ENCODE data around the gene LPP. TPM values are rescaled to one million over a fixed set of nuclear protein-coding genes. Genes with fewer than 3 reads are reported as not detected.

The LPP gene
- total RNA-seq, 1 experiment from 2014 or later = 120 TPM

GRCh38 chr3:188641076-188641475 is 487.1 kb downstream of the LPP start:
- Histone ChIP-seq H3K9me3 (no peaks in the 10 kb centered on the region), H3K36me3 (ENCODE audit: control insufficient read depth, insufficient read depth, low read length) (no peaks in the 10 kb centered on the region), H3K27me3 (replicated peaks; ENCODE audit: control insufficient read depth, insufficient read depth, low read length) (no peaks in the 10 kb centered on the region), H3K4me3 (ENCODE audit: low read depth, low read length) (no peak overlapping the region), H3K4me1 (no peaks in the 10 kb centered on the region)
- H3K36me3 Mint-ChIP-seq (ENCODE audit: insufficient read depth, unreplicated experiment) = peaks cover 8% of the 10 kb centered on the region
- H3K4me1 Mint-ChIP-seq (ENCODE audit: low read depth, unreplicated experiment) = no peaks in the 10 kb centered on the region
- ChIA-PET POLR2A (no interaction called here), CTCF (no interaction called here)
- intact Hi-C loops (cut with micrococcal nuclease; ENCODE audit: unreplicated experiment) = no loop called here
- no TSS peak for BruUV-seq (replicated peaks)
- TF ChIP-seq CTCF (IDR thresholded peaks at IDR 0.05; ENCODE audit: insufficient read depth in 1 of 2, low read depth in 1 of 2, low read length in 1 of 2, severe bottlenecking in 1 of 2, unreplicated experiment in 1 of 2) = no peak
- no peak overlapping the region for H3K4me3 Mint-ChIP-seq (ENCODE audit: unreplicated experiment)
- DNase-seq = no peak
- no peaks in the 10 kb centered on the region for H3K9me3 Mint-ChIP-seq (ENCODE audit: unreplicated experiment)
- no peak overlapping the region for H3K27ac Mint-ChIP-seq (ENCODE audit: unreplicated experiment)
- no peaks in the 10 kb centered on the region for H3K27me3 Mint-ChIP-seq (ENCODE audit: insufficient read depth, unreplicated experiment)

- H3K4me1 Mint-ChIP-seq (ENCODE audit: low read depth, unreplicated experiment) = no peaks in the 10 kb centered on the region
- intact Hi-C loops (cut with micrococcal nuclease; ENCODE audit: unreplicated experiment) = no loop called here
- no peak for DNase-seq
- Histone ChIP-seq H3K4me3 (ENCODE audit: low read depth, low read length) (no peak overlapping the region), H3K4me1 (no peaks in the 10 kb centered on the region), H3K9me3 (no peaks in the 10 kb centered on the region), H3K36me3 (ENCODE audit: control insufficient read depth, insufficient read depth, low read length) (no peaks in the 10 kb centered on the region), H3K27me3 (replicated peaks; ENCODE audit: control insufficient read depth, insufficient read depth, low read length) (no peaks in the 10 kb centered on the region)
- peaks cover 8% of the 10 kb centered on the region for H3K36me3 Mint-ChIP-seq (ENCODE audit: insufficient read depth, unreplicated experiment)
- no peak overlapping the region for H3K4me3 Mint-ChIP-seq (ENCODE audit: unreplicated experiment)
- ChIA-PET POLR2A (no interaction called here), CTCF (no interaction called here)
- no peak overlapping the region for H3K27ac Mint-ChIP-seq (ENCODE audit: unreplicated experiment)
- no peaks in the 10 kb centered on the region for H3K9me3 Mint-ChIP-seq (ENCODE audit: unreplicated experiment)
- TF ChIP-seq CTCF (IDR thresholded peaks at IDR 0.05; ENCODE audit: insufficient read depth in 1 of 2, low read depth in 1 of 2, low read length in 1 of 2, severe bottlenecking in 1 of 2, unreplicated experiment in 1 of 2) = no peak
- BruUV-seq (replicated peaks) = no TSS peak
- H3K27me3 Mint-ChIP-seq (ENCODE audit: insufficient read depth, unreplicated experiment) = no peaks in the 10 kb centered on the region
Measured at GRCh38 chr3:188643736-188644135, 489.8 kb downstream of the LPP start.

GRCh38 chr3:188646592-188646991 is 492.6 kb downstream of the LPP start:
- Mint-ChIP-seq H3K4me3 (ENCODE audit: unreplicated experiment) (no peak overlapping the region), H3K4me1 (ENCODE audit: low read depth, unreplicated experiment) (peaks cover 7% of the 10 kb centered on the region)

More at GRCh38 chr3:188646592-188646991, 492.6 kb downstream of the LPP start:
- no peak for TF ChIP-seq CTCF (IDR thresholded peaks at IDR 0.05; ENCODE audit: insufficient read depth in 1 of 2, low read depth in 1 of 2, low read length in 1 of 2, severe bottlenecking in 1 of 2, unreplicated experiment in 1 of 2)
- H3K27me3 ChIP-seq (replicated peaks; ENCODE audit: control insufficient read depth, insufficient read depth, low read length) = no peaks in the 10 kb centered on the region
- H3K36me3 Mint-ChIP-seq (ENCODE audit: insufficient read depth, unreplicated experiment) = peaks cover 8% of the 10 kb centered on the region
- H3K27me3 Mint-ChIP-seq (ENCODE audit: insufficient read depth, unreplicated experiment) = no peaks in the 10 kb centered on the region
- no peak overlapping the region for H3K4me3 ChIP-seq (ENCODE audit: low read depth, low read length)
- DNase-seq = no peak
- no peaks in the 10 kb centered on the region for H3K9me3 ChIP-seq
- ChIA-PET CTCF (no interaction called here), POLR2A (no interaction called here)
- intact Hi-C loops (cut with micrococcal nuclease; ENCODE audit: unreplicated experiment) = no loop called here
- H3K36me3 ChIP-seq (ENCODE audit: control insufficient read depth, insufficient read depth, low read length) = no peaks in the 10 kb centered on the region
- no TSS peak for BruUV-seq (replicated peaks)
- H3K4me1 ChIP-seq = no peaks in the 10 kb centered on the region
- H3K27ac Mint-ChIP-seq (ENCODE audit: unreplicated experiment) = no peak overlapping the region
- H3K9me3 Mint-ChIP-seq (ENCODE audit: unreplicated experiment) = peaks cover 9% of the 10 kb centered on the region

All from Caco-2 (cell line).